HepG2 (cell line): ENCODE results near the gene TACC2. TPM values are rescaled to one million over a fixed set of nuclear protein-coding genes. Genes with fewer than 3 reads are reported as not detected.

Source experiments
- ATAD3A ChIP-seq: sonication (generic); formaldehyde crosslinking; IDR thresholded peaks from 2 replicates; pipeline ENCODE4 v1.4.0; 2020; ENCODE audit warnings: missing genetic modification reagents
- ETV5 ChIP-seq: IDR thresholded peaks from 2 replicates; pipeline ENCODE4 v1.6.1; 2018; ENCODE audit warnings: missing biosample characterization, missing genetic modification reagents, inconsistent platforms, borderline replicate concordance
- FOXJ3 ChIP-seq: sonication (generic); formaldehyde crosslinking; IDR thresholded peaks from 2 replicates; pipeline ENCODE4 v1.4.0; 2020; ENCODE audit warnings: missing genetic modification reagents, mild to moderate bottlenecking, borderline replicate concordance
- KDM3A ChIP-seq: IDR thresholded peaks from 2 replicates; pipeline ENCODE4 v1.6.1; 2018; ENCODE audit warnings: low read depth, missing compliant biosample characterization
- KLF6 ChIP-seq: IDR thresholded peaks from 2 replicates; pipeline ENCODE4 v1.8.0; 2016; ENCODE audit warnings: missing biosample characterization, missing genetic modification reagents
- MEF2D ChIP-seq: sonication (generic); formaldehyde crosslinking; IDR thresholded peaks from 2 replicates; pipeline ENCODE4 v1.5.1; 2020; ENCODE audit warnings: mild to moderate bottlenecking, missing genetic modification reagents
- SMAD3 ChIP-seq: sonication (generic); formaldehyde crosslinking; IDR thresholded peaks from 2 replicates; pipeline ENCODE4 v1.4.0; 2020; ENCODE audit warnings: missing genetic modification reagents
- SRF ChIP-seq: IDR thresholded peaks from 2 replicates; pipeline ENCODE4 v1.6.1; 2011; ENCODE audit warnings: mild to moderate bottlenecking, low read depth, low read length, moderate library complexity
- TEAD3 ChIP-seq: optimal IDR thresholded peaks from 2 replicates; pipeline ENCODE3; 2016; ENCODE audit warnings: borderline replicate concordance
- ZKSCAN5 ChIP-seq: sonication (generic); formaldehyde crosslinking; IDR thresholded peaks from 2 replicates; pipeline ENCODE4 v1.5.1; 2020; ENCODE audit warnings: mild to moderate bottlenecking, missing genetic modification reagents
- ZNF160 ChIP-seq: sonication (generic); formaldehyde crosslinking; IDR thresholded peaks from 2 replicates; pipeline ENCODE4 v1.8.0; 2022; ENCODE audit warnings: mild to moderate bottlenecking, inconsistent platforms, missing genetic modification reagents
- ZNF431 ChIP-seq: sonication (generic); formaldehyde crosslinking; IDR thresholded peaks from 2 replicates; pipeline ENCODE4 v1.9.0; 2022; ENCODE audit warnings: missing genetic modification reagents, low read depth, mild to moderate bottlenecking, borderline replicate concordance
- ZNF776 ChIP-seq: sonication (generic); formaldehyde crosslinking; IDR thresholded peaks from 2 replicates; pipeline ENCODE4 v1.4.0; 2020; ENCODE audit warnings: mild to moderate bottlenecking, missing genetic modification reagents
- polyA plus RNA-seq, 8 experiments: library from polyadenylated mRNA; depleted of rRNA in 3 of 8; stranded (reverse) in 7 of 8; unstranded in 1 of 8; fragments of >200 nt; fragmentation: Illumina TruSeq in 4 of 8; extraction: Trizol in 4 of 8; gene quantifications; 2 replicates each; pipeline versions ENCODE4 v1.2.1 to v1.2.3, GENCODE V29; 2011 to 2016; ENCODE audit warnings: low read depth in 4 of 8, missing spikeins in 1 of 8, mixed read lengths in 1 of 8; ENCODE audit not compliant: insufficient read depth in 1 of 8
- total RNA-seq, 5 experiments: library from RNA; depleted of rRNA; stranded (reverse); fragments of >200 nt; fragmentation: Illumina TruSeq; extraction: Trizol; gene quantifications; 2 replicates each; pipeline ENCODE4 v1.2.3, GENCODE V29; 2016; ENCODE audit warnings: low read depth in 1 of 5
- TF ChIP-seq, protein P1 (sequence below): sonication (generic); formaldehyde crosslinking; IDR thresholded peaks from 2 replicates; pipeline ENCODE4 v1.4.0; 2020; ENCODE audit warnings: missing genetic modification reagents
- TF ChIP-seq, protein P2 (sequence below): sonication (generic); formaldehyde crosslinking; IDR thresholded peaks from 2 replicates; pipeline ENCODE4 v1.8.0; 2022; ENCODE audit warnings: mild to moderate bottlenecking, missing genetic modification reagents; ENCODE audit not compliant: insufficient replicate concordance
- TF ChIP-seq, protein P3 (sequence below): sonication (generic); formaldehyde crosslinking; IDR thresholded peaks from 2 replicates; pipeline ENCODE4 v1.5.1; 2020; ENCODE audit warnings: missing genetic modification reagents, mild to moderate bottlenecking, borderline replicate concordance
- TF ChIP-seq, protein P4 (sequence below): sonication (generic); formaldehyde crosslinking; IDR thresholded peaks from 2 replicates; pipeline ENCODE4 v1.9.0; 2021; ENCODE audit warnings: missing genetic modification reagents, borderline replicate concordance
- TF ChIP-seq, protein P5 (sequence below): IDR thresholded peaks from 2 replicates; pipeline ENCODE4 v1.6.1; 2018; ENCODE audit warnings: missing genetic modification reagents, mild to moderate bottlenecking, missing compliant biosample characterization

TACC2 gene
- total and polyA plus RNA-seq, 2 of the 13 experiments (the other 11 are each of a cell fraction or from before 2014, with no cell fraction given), result 11.8 to 16.0 TPM

DNA sequence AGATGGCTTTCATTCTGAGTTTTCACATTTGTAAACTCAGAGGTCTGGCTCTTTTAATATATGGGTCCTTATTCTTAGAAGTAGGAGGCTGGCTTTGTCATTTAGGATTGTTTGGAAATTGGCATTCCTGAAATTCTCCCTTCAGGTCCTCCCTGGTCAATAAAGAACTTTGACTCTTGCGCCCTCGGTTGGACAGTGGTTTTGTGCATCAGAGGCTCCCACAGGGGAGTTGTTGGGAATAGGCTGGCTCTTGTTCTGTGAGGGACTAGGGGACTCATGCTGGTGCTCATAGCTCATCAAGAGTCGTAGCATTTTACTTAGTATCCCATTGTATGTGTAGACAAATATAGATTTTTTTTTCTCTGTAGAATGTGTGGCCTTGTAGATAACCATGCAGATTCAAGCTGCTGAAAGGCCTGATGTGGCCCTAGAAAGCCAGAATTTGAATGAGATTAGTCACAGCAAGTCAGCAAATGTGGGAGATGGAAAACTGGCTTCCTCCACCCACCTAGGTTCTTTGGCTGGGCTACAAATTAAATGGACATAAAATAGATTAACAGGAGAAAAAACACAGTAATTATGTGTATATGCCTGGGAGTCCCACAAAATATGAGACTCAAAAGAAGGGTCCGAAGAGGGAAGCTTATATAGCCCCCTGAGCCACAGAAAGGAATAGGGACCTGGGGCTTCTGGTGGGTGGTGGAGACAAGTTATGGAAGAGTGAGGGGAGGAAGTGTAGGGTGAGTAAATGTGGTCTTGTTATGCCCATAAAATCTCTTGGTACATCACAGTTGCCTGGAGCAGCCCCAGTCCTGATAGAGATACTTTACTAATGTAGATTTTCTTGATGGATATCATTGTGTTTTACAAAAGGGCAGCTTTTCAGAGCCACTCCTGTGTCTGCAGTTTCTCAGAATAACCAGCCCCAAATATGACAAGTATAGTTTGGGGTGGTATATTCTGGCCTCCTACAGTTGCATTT lies 187.6 kb downstream of the TACC2 start (continued):
- TF ChIP-seq ETV5 (CRISPR knock-in tag) (peak; percentile 19; the same call in 1 of the 2 replicates), SMAD3 (no peak; the same call in 1 of the 2 replicates), FOXJ3 (CRISPR knock-in tag) (peak; percentile 64; the same call in 1 of the 2 replicates), ZKSCAN5 (no peak), KDM3A (CRISPR knock-in tag) (no peak), ATAD3A (CRISPR knock-in tag) (no peak), KLF6 (CRISPR knock-in tag) (no peak), TEAD3 (CRISPR knock-in tag) (peak; percentile 98), MEF2D (CRISPR knock-in tag) (0 out of 2 replicates have a peak, but pooled peaks have one; percentile 37), SRF (no peak), ZNF431 (no peak), ZNF160 (no peak), ZNF776 (CRISPR knock-in tag) (no peak)
- TF ChIP-seq, protein P1, sequence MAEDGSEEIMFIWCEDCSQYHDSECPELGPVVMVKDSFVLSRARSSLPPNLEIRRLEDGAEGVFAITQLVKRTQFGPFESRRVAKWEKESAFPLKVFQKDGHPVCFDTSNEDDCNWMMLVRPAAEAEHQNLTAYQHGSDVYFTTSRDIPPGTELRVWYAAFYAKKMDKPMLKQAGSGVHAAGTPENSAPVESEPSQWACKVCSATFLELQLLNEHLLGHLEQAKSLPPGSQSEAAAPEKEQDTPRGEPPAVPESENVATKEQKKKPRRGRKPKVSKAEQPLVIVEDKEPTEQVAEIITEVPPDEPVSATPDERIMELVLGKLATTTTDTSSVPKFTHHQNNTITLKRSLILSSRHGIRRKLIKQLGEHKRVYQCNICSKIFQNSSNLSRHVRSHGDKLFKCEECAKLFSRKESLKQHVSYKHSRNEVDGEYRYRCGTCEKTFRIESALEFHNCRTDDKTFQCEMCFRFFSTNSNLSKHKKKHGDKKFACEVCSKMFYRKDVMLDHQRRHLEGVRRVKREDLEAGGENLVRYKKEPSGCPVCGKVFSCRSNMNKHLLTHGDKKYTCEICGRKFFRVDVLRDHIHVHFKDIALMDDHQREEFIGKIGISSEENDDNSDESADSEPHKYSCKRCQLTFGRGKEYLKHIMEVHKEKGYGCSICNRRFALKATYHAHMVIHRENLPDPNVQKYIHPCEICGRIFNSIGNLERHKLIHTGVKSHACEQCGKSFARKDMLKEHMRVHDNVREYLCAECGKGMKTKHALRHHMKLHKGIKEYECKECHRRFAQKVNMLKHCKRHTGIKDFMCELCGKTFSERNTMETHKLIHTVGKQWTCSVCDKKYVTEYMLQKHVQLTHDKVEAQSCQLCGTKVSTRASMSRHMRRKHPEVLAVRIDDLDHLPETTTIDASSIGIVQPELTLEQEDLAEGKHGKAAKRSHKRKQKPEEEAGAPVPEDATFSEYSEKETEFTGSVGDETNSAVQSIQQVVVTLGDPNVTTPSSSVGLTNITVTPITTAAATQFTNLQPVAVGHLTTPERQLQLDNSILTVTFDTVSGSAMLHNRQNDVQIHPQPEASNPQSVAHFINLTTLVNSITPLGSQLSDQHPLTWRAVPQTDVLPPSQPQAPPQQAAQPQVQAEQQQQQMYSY (CRISPR knock-in tag), result no peak
- TF ChIP-seq, protein P2, sequence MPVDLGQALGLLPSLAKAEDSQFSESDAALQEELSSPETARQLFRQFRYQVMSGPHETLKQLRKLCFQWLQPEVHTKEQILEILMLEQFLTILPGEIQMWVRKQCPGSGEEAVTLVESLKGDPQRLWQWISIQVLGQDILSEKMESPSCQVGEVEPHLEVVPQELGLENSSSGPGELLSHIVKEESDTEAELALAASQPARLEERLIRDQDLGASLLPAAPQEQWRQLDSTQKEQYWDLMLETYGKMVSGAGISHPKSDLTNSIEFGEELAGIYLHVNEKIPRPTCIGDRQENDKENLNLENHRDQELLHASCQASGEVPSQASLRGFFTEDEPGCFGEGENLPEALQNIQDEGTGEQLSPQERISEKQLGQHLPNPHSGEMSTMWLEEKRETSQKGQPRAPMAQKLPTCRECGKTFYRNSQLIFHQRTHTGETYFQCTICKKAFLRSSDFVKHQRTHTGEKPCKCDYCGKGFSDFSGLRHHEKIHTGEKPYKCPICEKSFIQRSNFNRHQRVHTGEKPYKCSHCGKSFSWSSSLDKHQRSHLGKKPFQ (CRISPR knock-in tag), result no peak
- TF ChIP-seq, protein P3, sequence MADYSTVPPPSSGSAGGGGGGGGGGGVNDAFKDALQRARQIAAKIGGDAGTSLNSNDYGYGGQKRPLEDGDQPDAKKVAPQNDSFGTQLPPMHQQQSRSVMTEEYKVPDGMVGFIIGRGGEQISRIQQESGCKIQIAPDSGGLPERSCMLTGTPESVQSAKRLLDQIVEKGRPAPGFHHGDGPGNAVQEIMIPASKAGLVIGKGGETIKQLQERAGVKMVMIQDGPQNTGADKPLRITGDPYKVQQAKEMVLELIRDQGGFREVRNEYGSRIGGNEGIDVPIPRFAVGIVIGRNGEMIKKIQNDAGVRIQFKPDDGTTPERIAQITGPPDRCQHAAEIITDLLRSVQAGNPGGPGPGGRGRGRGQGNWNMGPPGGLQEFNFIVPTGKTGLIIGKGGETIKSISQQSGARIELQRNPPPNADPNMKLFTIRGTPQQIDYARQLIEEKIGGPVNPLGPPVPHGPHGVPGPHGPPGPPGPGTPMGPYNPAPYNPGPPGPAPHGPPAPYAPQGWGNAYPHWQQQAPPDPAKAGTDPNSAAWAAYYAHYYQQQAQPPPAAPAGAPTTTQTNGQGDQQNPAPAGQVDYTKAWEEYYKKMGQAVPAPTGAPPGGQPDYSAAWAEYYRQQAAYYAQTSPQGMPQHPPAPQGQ (CRISPR knock-in tag), result no peak
- TF ChIP-seq, protein P4, sequence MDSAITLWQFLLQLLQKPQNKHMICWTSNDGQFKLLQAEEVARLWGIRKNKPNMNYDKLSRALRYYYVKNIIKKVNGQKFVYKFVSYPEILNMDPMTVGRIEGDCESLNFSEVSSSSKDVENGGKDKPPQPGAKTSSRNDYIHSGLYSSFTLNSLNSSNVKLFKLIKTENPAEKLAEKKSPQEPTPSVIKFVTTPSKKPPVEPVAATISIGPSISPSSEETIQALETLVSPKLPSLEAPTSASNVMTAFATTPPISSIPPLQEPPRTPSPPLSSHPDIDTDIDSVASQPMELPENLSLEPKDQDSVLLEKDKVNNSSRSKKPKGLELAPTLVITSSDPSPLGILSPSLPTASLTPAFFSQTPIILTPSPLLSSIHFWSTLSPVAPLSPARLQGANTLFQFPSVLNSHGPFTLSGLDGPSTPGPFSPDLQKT (CRISPR knock-in tag), result no peak
- TF ChIP-seq, protein P5, sequence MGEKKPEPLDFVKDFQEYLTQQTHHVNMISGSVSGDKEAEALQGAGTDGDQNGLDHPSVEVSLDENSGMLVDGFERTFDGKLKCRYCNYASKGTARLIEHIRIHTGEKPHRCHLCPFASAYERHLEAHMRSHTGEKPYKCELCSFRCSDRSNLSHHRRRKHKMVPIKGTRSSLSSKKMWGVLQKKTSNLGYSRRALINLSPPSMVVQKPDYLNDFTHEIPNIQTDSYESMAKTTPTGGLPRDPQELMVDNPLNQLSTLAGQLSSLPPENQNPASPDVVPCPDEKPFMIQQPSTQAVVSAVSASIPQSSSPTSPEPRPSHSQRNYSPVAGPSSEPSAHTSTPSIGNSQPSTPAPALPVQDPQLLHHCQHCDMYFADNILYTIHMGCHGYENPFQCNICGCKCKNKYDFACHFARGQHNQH (CRISPR knock-in tag), result no peak
